Brain microvascular endothelial cell (primary cell): Measurements from ENCODE around the gene KIF6.

Source experiments
- DNase-seq: peaks from one replicate; pipeline ENCODE4 v3.0.0-alpha.2; 2020
- H3K27ac ChIP-seq: fragments of 250-450 bp; sonication (Bioruptor Pico); 2 replicates; pipeline ENCODE4 v1.5.1; 2020; ENCODE audit warnings: mild to moderate bottlenecking, moderate library complexity
- H3K27me3 ChIP-seq: fragments of 250-450 bp; sonication (Bioruptor Pico); replicated peaks from 2 replicates; pipeline ENCODE4 v1.5.1; 2020; ENCODE audit warnings: mild to moderate bottlenecking
- H3K36me3 ChIP-seq: fragments of 250-450 bp; sonication (Bioruptor Pico); replicated peaks from 2 replicates; pipeline ENCODE4 v1.5.1; 2020; ENCODE audit warnings: mild to moderate bottlenecking
- H3K4me3 ChIP-seq: 2 replicates; pipeline ENCODE4 v1.5.1; 2011; ENCODE audit warnings: low read depth, mild to moderate bottlenecking, control low read depth, low read length, moderate library complexity
- CTCF ChIP-seq: IDR thresholded peaks from 2 replicates; pipeline ENCODE4 v1.5.1; 2011; ENCODE audit warnings: low read depth, mild to moderate bottlenecking, moderate library complexity, low read length, control low read depth, inconsistent platforms; ENCODE audit errors: missing control alignments
- in situ Hi-C: cut with HindIII; loops from 2 replicates; pipeline ENCODE4 v1.10.0; 2017; ENCODE audit warnings: low sequenced_read_pairs, low pct_ligation_motif_present

The KIF6 gene

DNA sequence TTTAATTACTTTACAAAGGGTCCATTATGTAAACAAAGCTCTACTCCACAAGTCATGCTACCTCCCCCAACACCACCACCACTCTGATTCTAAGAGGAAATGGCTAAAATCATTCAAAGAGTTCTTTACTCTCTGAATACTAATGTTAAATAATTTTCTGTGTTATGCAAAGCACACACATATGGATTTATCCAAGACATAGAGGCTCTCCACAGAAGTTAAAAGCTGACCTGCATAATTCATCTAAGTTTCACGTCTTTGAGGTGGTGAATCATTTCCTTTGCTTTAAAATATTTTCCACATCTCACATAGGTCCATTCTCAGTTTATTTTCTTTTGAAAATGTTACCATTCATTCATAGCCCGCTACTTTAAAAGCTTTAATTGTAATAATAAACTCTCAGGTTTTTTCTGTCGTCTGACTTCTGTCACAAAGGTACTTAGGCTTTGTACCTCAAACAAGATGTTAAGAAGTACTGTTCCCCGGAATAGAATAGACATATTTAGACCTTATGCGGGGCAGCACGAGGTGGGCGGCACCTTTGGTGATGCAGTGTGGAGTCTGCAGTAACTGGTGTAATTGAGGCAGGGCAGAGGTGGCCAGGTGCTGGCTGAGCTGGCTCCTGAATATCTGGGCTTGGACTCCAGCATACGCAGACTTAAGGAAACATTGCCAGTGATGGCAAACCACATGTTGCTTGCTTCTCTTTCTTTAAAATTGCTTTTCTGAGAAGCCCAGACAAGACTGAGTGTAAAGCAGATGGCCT lies 55.8 kb downstream of the KIF6 start:
- H3K36me3 ChIP-seq = no peaks in the 10 kb centered on the region
- no peak overlapping the region for H3K27ac ChIP-seq
- in situ Hi-C loops = no loop called here
- no peak for TF ChIP-seq CTCF
- H3K27me3 ChIP-seq = no peaks in the 10 kb centered on the region
- no peak for DNase-seq
- H3K4me3 ChIP-seq = no peak overlapping the region

DNA sequence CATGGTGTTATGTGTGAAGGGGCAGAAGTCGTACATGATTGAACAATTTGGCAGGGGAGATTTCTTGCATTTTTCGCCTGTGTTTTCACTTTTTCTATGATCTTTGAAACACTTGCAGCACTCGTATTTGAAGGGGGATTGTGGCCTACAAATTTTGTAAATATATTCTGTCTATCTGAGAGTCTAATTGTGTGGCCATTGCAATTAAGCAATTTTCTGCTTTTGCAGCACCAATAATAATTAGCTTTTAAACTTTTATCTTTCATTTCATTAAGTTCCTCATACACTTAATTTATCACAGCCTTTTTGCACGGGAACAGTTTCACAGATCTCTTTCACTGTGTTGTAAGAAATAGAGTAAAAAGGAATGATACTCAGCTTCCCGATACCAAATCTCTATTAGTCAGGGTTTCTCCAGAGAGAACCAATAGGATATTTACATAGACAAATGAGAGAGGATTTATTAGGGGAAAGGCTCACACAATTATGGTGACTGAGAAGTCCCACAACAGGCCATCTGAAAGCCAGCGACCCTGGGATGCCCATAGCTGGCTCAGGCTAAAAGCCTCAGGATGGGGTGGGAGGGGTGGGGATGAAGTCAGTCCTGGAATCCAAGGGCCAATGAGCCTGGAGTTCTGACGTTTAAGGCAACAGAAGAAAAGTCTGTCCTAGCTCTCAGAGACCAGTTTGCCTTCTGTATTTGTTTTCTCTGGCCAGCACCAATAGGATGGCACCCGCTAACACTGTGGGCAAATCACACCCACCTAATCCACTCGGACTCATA lies 58.3 kb downstream of the KIF6 start:
- Histone ChIP-seq H3K27me3 (no peaks in the 10 kb centered on the region), H3K27ac (no peak overlapping the region), H3K4me3 (no peak overlapping the region), H3K36me3 (no peaks in the 10 kb centered on the region)
- in situ Hi-C loops = no loop called here
- no peak for DNase-seq
- TF ChIP-seq CTCF = no peak

- Histone ChIP-seq H3K27me3 (no peaks in the 10 kb centered on the region), H3K27ac (no peak overlapping the region), H3K4me3 (no peak overlapping the region), H3K36me3 (no peaks in the 10 kb centered on the region)
- no peak for TF ChIP-seq CTCF
- in situ Hi-C loops = no loop called here
- no peak for DNase-seq
These were observed 59.3 kb downstream of the KIF6 start for GRCh38 chr6:39665861-39666260.

GRCh38 chr6:39664173-39664572 lies 61.0 kb downstream of the KIF6 start:
- no peak overlapping the region for H3K4me3 ChIP-seq
- H3K27me3 ChIP-seq = no peaks in the 10 kb centered on the region
- no peak for TF ChIP-seq CTCF
- in situ Hi-C loops = no loop called here
- H3K36me3 ChIP-seq = no peaks in the 10 kb centered on the region
- H3K27ac ChIP-seq = no peak overlapping the region
- no peak for DNase-seq

DNA sequence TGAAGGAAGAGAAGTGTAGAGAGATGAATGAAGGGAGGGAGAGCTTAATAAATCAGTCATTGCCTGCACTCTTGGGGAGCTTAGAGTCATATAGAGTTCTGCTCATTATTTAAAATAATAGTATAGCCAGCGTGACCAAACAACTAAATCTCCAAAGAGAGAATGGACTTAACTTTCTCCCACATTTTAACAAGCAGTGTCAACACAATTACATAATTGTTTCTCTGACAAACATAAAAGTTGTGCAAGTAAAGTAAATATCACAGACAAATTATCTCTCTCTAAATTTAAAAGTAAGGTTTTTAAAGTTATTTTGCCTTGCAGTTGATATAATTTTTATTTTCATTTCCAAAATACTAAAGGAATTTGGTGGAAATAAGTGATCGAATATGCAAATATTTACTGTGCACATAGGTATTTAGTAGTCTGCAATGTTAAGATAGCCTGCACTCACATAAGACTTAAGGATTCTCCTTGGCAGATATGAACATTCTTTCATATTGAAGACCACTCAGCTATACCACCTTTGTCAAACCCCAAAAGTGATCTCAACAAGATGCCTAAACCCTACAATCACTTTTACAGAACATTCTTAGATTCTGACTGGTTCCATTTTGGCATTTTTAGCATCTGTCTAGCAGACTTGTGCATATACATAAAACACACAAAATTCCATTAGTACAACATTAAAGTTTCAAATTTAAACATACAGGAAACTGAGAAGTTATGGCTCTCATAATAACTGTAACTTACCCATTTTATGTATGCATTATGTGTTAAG lies 67.7 kb downstream of the KIF6 start:
- in situ Hi-C loops = no loop called here
- TF ChIP-seq CTCF = no peak
- DNase-seq = no peak
- no peaks in the 10 kb centered on the region for H3K36me3 ChIP-seq
- H3K27me3 ChIP-seq = no peaks in the 10 kb centered on the region
- no peak overlapping the region for H3K27ac ChIP-seq
- no peak overlapping the region for H3K4me3 ChIP-seq
